Mammary epithelial cell (primary cell): ENCODE measurements around the gene SCGN.

ENCODE experiments used
- EZH2 ChIP-seq: IDR thresholded peaks from 2 replicates; pipeline ENCODE4 v1.6.1; 2012; ENCODE audit warnings: low read length, inconsistent platforms, borderline replicate concordance
- TF ChIP-seq, protein P1 (sequence below), 2 donors: IDR thresholded peaks in 1 of 2; conservative IDR thresholded peaks in 1 of 2; 2 replicates each; pipeline ENCODE4 v1.5.1; 2011 to 2012; ENCODE audit warnings: inconsistent platforms in 2 of 2, low read length in 2 of 2, mild to moderate bottlenecking in 2 of 2, control low read depth in 1 of 2, low read depth in 1 of 2; ENCODE audit not compliant: insufficient read depth in 1 of 2; ENCODE audit errors: extremely low read depth in 1 of 2

DNA sequence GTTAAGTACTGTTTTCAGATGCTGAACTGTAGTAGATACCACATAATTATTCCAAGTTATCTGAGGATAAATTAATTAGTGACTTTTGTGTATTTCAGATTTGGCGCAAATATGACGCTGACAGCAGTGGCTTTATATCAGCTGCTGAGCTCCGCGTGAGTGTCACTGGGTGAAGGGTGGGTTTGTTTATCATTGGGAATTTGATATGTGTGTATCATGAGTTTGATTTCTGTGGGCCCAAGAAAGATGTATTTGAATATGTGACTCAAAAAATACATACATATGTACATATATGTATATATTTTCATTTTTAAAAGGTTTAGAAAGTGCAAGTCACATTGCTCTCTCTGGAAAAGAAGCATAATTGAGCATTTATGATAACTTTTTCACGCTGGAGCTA lies 17.4 kb downstream of the SCGN start:
- no peak for TF ChIP-seq EZH2
- TF ChIP-seq, protein P1, sequence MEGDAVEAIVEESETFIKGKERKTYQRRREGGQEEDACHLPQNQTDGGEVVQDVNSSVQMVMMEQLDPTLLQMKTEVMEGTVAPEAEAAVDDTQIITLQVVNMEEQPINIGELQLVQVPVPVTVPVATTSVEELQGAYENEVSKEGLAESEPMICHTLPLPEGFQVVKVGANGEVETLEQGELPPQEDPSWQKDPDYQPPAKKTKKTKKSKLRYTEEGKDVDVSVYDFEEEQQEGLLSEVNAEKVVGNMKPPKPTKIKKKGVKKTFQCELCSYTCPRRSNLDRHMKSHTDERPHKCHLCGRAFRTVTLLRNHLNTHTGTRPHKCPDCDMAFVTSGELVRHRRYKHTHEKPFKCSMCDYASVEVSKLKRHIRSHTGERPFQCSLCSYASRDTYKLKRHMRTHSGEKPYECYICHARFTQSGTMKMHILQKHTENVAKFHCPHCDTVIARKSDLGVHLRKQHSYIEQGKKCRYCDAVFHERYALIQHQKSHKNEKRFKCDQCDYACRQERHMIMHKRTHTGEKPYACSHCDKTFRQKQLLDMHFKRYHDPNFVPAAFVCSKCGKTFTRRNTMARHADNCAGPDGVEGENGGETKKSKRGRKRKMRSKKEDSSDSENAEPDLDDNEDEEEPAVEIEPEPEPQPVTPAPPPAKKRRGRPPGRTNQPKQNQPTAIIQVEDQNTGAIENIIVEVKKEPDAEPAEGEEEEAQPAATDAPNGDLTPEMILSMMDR (conservative IDR thresholded peaks at IDR 0.05 in 1 of 2, IDR thresholded peaks at IDR 0.05 in 1 of 2; ENCODE audit: extremely low read depth in 1 of 2, insufficient read depth in 1 of 2, low read depth in 1 of 2, low read length in 2 of 2): no peak
